B cell (primary cell): ENCODE results near the gene TCP11L2. TPM values are rescaled to one million over a fixed set of nuclear protein-coding genes. Genes with fewer than 3 reads are reported as not detected.

ENCODE experiments used
- ATAC-seq: fragments of 200-7000 bp; cut with Tn5 transposase; one replicate; pipeline ENCODE4 v1.10.0; 2021; ENCODE audit warnings: low read depth, mild to moderate bottlenecking, moderate number of reproducible peaks, moderate library complexity
- CTCF ChIA-PET: fragments of 350-600 bp; sonication (Branson Sonifier 250); formaldehyde crosslinking; loops from one replicate; lab custom pipeline; 2021; ENCODE audit warnings: antibody characterized with exemption, inconsistent platforms; lab: Charles Lee
- POLR2A ChIA-PET: fragments of 350-600 bp; sonication (Branson Sonifier 250); formaldehyde crosslinking; loops from one replicate; lab custom pipeline; 2021; ENCODE audit warnings: antibody characterized with exemption; lab: Charles Lee
- DNase-seq: peaks from one replicate; pipeline ENCODE4 v3.0.0; 2013
- H2AFZ ChIP-seq: 2 replicates; pipeline ENCODE4 v1.6.1; 2012; ENCODE audit warnings: mild to moderate bottlenecking, low read depth, low read length; ENCODE audit not compliant: insufficient read depth, poor library complexity, severe bottlenecking
- H3K27ac ChIP-seq, 2 donors: 1 replicate in 1 of 2; 2 replicates in 1 of 2; pipeline ENCODE4 v1.5.1; 2012 to 2013; ENCODE audit warnings: low read length in 2 of 2, mild to moderate bottlenecking in 2 of 2, moderate library complexity in 1 of 2
- H3K27me3 ChIP-seq, 4 experiments: fragments of 200-600 bp in 1 of 4; sonication (generic) in 1 of 4; replicated peaks in 1 of 4; 1 replicate in 2 of 4; 2 replicates in 2 of 4; pipeline versions ENCODE4 v1.6.1 to v1.7.0; 2013 to 2016; ENCODE audit warnings: low read length in 3 of 4, mild to moderate bottlenecking in 2 of 4, mixed read lengths in 1 of 4, moderate library complexity in 1 of 4; ENCODE audit not compliant: insufficient read depth in 4 of 4, control insufficient read depth in 3 of 4; ENCODE audit errors: control extremely low read depth in 1 of 4
- H3K36me3 ChIP-seq, 2 experiments: replicated peaks in 1 of 2; 1 replicate in 1 of 2; 2 replicates in 1 of 2; pipeline versions ENCODE4 v1.6.1 to v1.7.1; 2013; ENCODE audit warnings: low read length in 1 of 2; ENCODE audit not compliant: insufficient read depth in 2 of 2, control insufficient read depth in 1 of 2; ENCODE audit errors: control extremely low read depth in 1 of 2, extremely low read depth in 1 of 2
- H3K4me1 ChIP-seq, 2 donors: fragments of 200-600 bp in 1 of 2; sonication (generic) in 1 of 2; 1 replicate in 1 of 2; 2 replicates in 1 of 2; pipeline versions ENCODE4 v1.5.1 to v1.6.1; 2013 to 2017; ENCODE audit warnings: low read length in 2 of 2; ENCODE audit not compliant: control insufficient read depth in 2 of 2, insufficient read depth in 2 of 2
- H3K4me2 ChIP-seq: replicated peaks from 2 replicates; pipeline ENCODE3; 2012; ENCODE audit warnings: mild to moderate bottlenecking, low read depth, low read length; ENCODE audit not compliant: poor library complexity, severe bottlenecking
- H3K4me3 ChIP-seq, 5 experiments: fragments of 200-600 bp in 1 of 5; sonication (generic) in 1 of 5; 1 replicate in 3 of 5; 2 replicates in 2 of 5; pipeline versions ENCODE4 v1.5.1 to v1.7.0; 2011 to 2016; ENCODE audit warnings: low read length in 4 of 5, mild to moderate bottlenecking in 4 of 5, low read depth in 2 of 5, control low read depth in 1 of 5, moderate library complexity in 1 of 5; ENCODE audit not compliant: insufficient read depth in 1 of 5; ENCODE audit errors: control extremely low read depth in 1 of 5, extremely low read depth in 1 of 5
- H3K79me2 ChIP-seq: fragments of 200-600 bp; sonication (generic); one replicate; pipeline ENCODE4 v1.6.0; 2016; ENCODE audit warnings: low read length; ENCODE audit not compliant: control insufficient read depth, insufficient read depth
- H3K9ac ChIP-seq: fragments of 200-600 bp; sonication (generic); 2 replicates; pipeline ENCODE4 v1.6.1; 2017; ENCODE audit warnings: mild to moderate bottlenecking, low read length, moderate library complexity
- H3K9me3 ChIP-seq, 3 donors: one replicate each; pipeline versions ENCODE4 v1.6.1 to v1.7.1; 2013; ENCODE audit warnings: low read length in 2 of 3; ENCODE audit not compliant: control insufficient read depth in 2 of 3, insufficient read depth in 1 of 3; ENCODE audit errors: control extremely low read depth in 1 of 3
- H4K20me1 ChIP-seq: 2 replicates; pipeline ENCODE4 v1.6.0; 2012; ENCODE audit warnings: mild to moderate bottlenecking, low read length; ENCODE audit not compliant: insufficient read depth, control insufficient read depth, poor library complexity, severe bottlenecking
- H3K27ac Mint-ChIP-seq: one replicate; pipeline ENCODE4 v1.8.0; 2021; ENCODE audit warnings: mixed read lengths
- H3K27me3 Mint-ChIP-seq: one replicate; pipeline ENCODE4 v1.8.0; 2021; ENCODE audit warnings: mixed read lengths
- H3K4me1 Mint-ChIP-seq: one replicate; pipeline ENCODE4 v1.8.0; 2021; ENCODE audit warnings: mixed read lengths
- H3K4me3 Mint-ChIP-seq: one replicate; pipeline ENCODE4 v1.8.0; 2021; ENCODE audit warnings: mixed read lengths
- H3K9me3 Mint-ChIP-seq: one replicate; pipeline ENCODE4 v1.8.0; 2022; ENCODE audit warnings: mixed read lengths; ENCODE audit not compliant: insufficient read depth
- CTCF ChIP-seq: fragments of 200-600 bp; IDR thresholded peaks from one replicate; pipeline ENCODE4 v1.8.0; 2022; ENCODE audit warnings: antibody characterized with exemption, mild to moderate bottlenecking
- EZH2 ChIP-seq: IDR thresholded peaks from 2 replicates; pipeline ENCODE4 v1.6.1; 2012; ENCODE audit warnings: borderline replicate concordance, low read depth, mild to moderate bottlenecking, moderate library complexity, low read length; ENCODE audit not compliant: insufficient read depth, poor library complexity, severe bottlenecking
- WGBS: methylation state at CpG from one replicate; pipeline ENCODE4 v1.1.5; 2013; ENCODE audit warnings: missing lambda C conversion rate; ENCODE audit not compliant: insufficient coverage; 5-methylcytosine and 5-hydroxymethylcytosine counted together
- intact Hi-C: fragments of 100-400 bp; cut with micrococcal nuclease; formaldehyde crosslinking; loops from one replicate; pipeline ENCODE4 v1.10.0; 2022
- polyA plus RNA-seq: library from polyadenylated mRNA; depleted of rRNA; stranded (reverse); fragments of >200 nt; gene quantifications from 2 replicates; pipeline ENCODE4 v1.2.3, GENCODE V29; 2012
- total RNA-seq, 2 donors: library from RNA; stranded (reverse); fragments of 120-200 nt in 1 of 2; gene quantifications; 1 replicate in 1 of 2; 2 replicates in 1 of 2; pipeline versions ENCODE4 v1.2.3 to v1.2.4, GENCODE V29; 2013 to 2022

TCP11L2 gene
- total and polyA plus RNA-seq, 2 donors (not counting 1 experiment from before 2014, with no cell fraction given), result 30.4 to 306 TPM

GRCh38 chr12:106288101-106288493, 14.4 kb upstream of the TCP11L2 start:
- WGBS, result no CpG with 5 or more reads among the region's 1 CpG
- Histone ChIP-seq H3K36me3 (no peaks in the 10 kb centered on the region), H3K9me3 (no peaks in the 10 kb centered on the region), H3K79me2 (no peaks in the 10 kb centered on the region), H3K4me2 (no peak overlapping the region), H2AFZ (no peak overlapping the region), H3K27ac (no peak overlapping the region), H3K27me3 (peaks cover 0 to 8% (median 0%) of the 10 kb centered on the region in 4 experiments), H3K4me3 (no peak overlapping the region), H3K4me1 (peaks cover 7 to 8% of the 10 kb centered on the region in 2 donors), H3K9ac (no peak overlapping the region), H4K20me1 (no peaks in the 10 kb centered on the region)
- intact Hi-C loops, result no loop called here
- ATAC-seq, result no peak
- no peak for DNase-seq
- CTCF ChIA-PET, result interaction anchor here (0.6 kb wide), 1 partner anchor 19 kb away, joined by 3 read pairs; no protein-coding TSS in a partner anchor
- peaks cover 18% of the 10 kb centered on the region for H3K27me3 Mint-ChIP-seq
- H3K27ac Mint-ChIP-seq, result no peak overlapping the region
- POLR2A ChIA-PET, result interaction anchor here (0.6 to 1.2 kb wide), 2 partner anchors 14 to 51 kb away, joined by 4 read pairs; no protein-coding TSS in a partner anchor
- no peaks in the 10 kb centered on the region for H3K9me3 Mint-ChIP-seq
- H3K4me3 Mint-ChIP-seq, result no peak overlapping the region
- TF ChIP-seq CTCF (no peak), EZH2 (no peak)
- peaks cover 39% of the 10 kb centered on the region for H3K4me1 Mint-ChIP-seq

GRCh38 chr12:106288494-106289195, 13.9 kb upstream of the TCP11L2 start:
- Histone ChIP-seq H3K4me2 (no peak overlapping the region), H3K27me3 (peaks cover 0 to 8% (median 0%) of the 10 kb centered on the region in 4 experiments), H3K27ac (no peak overlapping the region), H3K4me3 (no peak overlapping the region), H2AFZ (no peak overlapping the region), H3K79me2 (no peaks in the 10 kb centered on the region), H3K9ac (no peak overlapping the region), H3K36me3 (no peaks in the 10 kb centered on the region), H3K4me1 (peaks cover 7 to 8% of the 10 kb centered on the region in 2 donors), H3K9me3 (no peaks in the 10 kb centered on the region), H4K20me1 (no peaks in the 10 kb centered on the region)
- intact Hi-C loops, result no loop called here
- no peak for ATAC-seq
- Mint-ChIP-seq H3K4me3 (no peak overlapping the region), H3K9me3 (no peaks in the 10 kb centered on the region), H3K27ac (peak overlapping the region; percentile 59), H3K4me1 (peaks cover 39% of the 10 kb centered on the region), H3K27me3 (peaks cover 16% of the 10 kb centered on the region)
- ChIA-PET POLR2A (interaction anchor here (0.6 to 1.2 kb wide), 2 partner anchors 13 to 52 kb away, joined by 4 read pairs; no protein-coding TSS in a partner anchor), CTCF (interaction anchor here (2.8 kb wide), 1 partner anchor 13 kb away, joined by 7 read pairs; no protein-coding TSS in a partner anchor)
- TF ChIP-seq EZH2, result no peak
- TF ChIP-seq CTCF, result no peak
- DNase-seq, result no peak
- 89% methylated on average over 3 of the region's 9 CpGs for WGBS
